Dermis blood vessel endothelial cell (primary cell): ENCODE data around the gene GLDC. TPM values are rescaled to one million over a fixed set of nuclear protein-coding genes. Genes with fewer than 3 reads are reported as not detected.

Experiments
- DNase-seq: peaks from one replicate; pipeline ENCODE4 v3.0.0; 2010
- total RNA-seq: library from RNA; depleted of rRNA; stranded (reverse); fragments of >200 nt; gene quantifications from 2 replicates; pipeline ENCODE4 v1.2.3, GENCODE V29; 2014

The GLDC gene
- total RNA-seq, 1 donor from 2014 or later, result 3.2 TPM

DNA sequence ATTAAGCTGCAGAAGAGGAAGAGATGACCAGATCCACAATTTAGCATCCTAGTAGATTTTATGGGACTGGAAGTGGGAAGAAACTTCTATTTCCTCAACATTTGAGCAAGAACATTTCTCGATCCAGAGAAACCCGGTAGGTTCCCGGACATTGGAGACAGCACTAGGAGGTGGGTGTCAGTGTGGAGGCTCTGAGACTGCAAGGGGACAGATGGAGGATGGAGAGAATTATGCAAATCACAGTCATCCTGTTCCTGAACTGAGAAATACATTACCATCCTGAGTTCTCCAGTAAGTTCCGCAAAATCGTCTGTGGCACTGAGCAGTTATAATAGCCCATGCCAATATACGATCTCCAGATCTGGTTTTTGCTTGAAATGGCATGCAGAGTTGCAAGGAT, 25.6 kb downstream of the GLDC start:
- DNase-seq, result no peak

DNA sequence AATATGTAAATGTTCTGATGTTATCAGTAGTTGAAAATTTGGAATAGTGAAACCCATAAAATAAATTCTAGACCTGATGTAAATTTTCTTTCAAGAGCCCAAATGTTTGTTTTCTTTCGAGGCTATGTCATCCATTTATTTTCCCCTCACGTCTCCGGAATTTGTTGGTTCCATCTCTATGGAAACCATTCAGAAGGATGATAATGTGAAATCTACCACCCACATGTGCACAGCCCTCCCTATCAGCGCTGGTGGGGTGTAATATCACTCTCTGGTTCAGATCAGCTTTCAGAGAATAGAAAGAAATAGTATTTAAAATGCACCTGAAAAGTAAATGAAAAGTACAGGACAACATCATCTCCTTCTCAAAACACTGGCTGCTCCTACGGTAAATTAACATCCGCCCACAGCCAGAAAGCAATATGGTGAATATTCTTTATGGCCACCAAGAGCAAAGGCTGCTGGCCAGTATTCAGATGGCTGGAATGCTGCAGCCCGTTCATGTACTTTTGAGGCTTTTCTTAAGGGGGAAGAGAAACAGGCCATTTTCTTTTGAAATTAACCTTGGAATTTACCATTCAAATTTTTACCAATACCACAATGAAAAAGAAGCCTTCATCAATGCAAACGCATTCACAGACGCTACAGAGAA, 28.5 kb downstream of the GLDC start:
- no peak for DNase-seq

DNA sequence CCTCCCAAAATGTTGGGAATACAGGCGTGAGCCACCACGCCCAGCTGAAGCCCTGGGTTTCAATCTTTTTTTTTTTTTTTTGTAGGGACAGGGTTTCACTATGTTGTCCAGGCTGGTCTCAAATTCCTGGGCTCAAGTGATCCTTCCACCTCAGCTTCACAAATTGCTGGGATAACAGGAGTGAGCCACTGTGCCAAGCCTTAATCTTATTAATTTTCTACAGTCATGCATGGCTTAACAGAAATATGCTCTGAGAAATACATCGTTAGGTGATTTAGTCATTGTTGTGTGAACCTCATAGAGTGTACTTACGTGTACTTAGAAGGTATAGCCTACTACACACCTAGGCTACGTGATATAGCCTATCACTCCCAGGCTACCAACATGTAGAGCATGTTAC, 31.0 kb downstream of the GLDC start:
- DNase-seq, result no peak

DNA sequence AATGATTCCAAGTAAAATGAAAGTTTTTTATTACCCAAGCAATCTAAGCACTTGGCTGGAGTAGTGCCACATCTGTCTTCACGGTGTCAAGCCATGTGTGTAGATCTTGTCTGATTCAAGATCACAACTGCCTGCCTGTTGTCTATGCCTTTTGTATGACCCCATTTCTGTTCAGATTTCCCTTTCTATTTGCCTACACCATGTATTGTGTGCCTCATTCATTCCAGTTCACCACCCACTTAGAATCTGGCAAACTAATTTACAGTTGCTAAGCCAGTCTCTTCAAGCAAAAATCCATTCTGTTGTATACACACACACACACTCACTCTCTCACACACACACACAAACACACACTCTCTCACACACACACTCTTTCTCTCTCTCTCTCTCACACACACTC, 33.7 kb downstream of the GLDC start:
- DNase-seq, result no peak

DNA sequence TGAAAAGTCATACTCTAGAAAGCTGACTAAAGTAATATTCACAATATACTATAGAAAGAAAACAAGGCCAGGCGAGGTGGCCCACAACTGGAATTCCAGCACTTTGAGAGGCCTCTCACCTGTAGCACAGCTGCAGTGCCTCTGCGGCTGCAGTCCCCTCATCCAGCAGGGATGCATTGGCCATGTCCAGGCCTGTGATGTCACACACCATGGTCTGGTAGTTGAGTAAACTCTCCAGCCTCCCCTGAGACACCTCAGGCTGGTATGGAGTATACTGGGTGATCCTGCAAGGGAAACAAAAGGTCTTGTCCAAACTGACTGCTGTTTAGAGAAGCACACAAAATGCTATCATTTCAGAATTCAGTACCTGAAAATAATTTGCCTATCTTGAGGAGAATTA, 35.5 kb downstream of the GLDC start:
- no peak for DNase-seq

DNA sequence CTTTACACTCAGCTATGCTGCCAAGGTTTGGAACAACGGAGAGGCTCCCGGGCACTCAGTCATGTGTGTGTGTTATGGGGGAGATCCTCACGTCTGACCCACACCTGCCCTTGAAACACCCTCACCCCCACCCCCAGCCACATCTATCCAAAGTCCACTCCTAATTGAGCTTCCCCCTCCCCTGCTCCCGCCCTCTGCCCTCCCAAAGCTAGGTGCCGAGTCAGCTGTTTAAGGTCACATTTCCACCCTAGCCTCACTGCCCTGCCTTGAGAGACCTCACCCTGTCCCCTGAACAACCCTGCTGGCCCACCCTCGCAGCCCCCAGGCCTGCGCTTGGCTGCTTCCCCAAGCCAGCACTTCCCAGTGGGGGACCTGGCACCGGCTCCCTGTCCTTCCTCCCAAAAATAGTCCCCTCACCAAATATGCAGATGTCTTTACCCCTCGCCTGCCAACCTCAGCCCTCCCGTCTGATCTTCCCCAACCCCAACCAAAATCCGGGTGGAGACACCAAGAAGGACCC, 36.0 kb downstream of the GLDC start:
- no peak for DNase-seq

DNA sequence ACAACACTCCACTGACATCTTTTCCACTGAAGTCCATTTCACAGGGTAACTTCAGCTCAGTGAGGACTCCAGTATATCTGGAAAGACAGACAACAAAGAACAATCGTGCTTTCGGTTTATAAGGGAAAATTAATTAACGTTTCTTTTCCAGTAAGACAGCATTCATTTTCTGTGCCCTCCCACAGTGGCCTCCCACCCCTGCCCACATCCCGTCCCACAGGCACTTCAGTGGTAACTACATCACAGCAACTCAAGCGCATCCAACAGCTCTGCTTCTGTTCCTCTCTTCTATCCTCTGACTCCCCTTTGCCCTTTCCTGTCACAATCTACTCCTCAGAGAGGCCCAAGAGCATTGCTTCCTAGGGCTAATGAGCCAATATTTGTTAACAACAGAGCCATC, 40.3 kb downstream of the GLDC start:
- no peak for DNase-seq

DNA sequence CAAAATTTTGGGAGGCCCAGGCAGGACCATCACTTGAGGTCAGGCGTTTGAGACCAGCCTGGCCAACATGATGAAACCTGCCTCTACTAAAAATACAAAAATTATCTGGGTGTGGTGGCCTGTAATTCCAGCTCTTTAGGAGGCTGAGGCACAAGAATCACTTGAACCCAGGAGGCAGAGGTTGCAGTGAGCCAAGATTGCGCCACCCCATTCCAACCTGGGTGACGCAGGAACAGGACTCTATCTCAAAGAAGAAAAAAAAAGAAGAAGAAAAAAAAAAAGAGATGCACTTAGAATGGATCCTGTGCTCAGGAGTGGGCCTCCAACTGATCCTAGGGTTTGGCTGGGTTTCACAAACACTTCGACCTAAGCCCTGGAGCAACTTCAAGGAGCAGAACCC, 45.1 kb downstream of the GLDC start:
- no peak for DNase-seq

DNA sequence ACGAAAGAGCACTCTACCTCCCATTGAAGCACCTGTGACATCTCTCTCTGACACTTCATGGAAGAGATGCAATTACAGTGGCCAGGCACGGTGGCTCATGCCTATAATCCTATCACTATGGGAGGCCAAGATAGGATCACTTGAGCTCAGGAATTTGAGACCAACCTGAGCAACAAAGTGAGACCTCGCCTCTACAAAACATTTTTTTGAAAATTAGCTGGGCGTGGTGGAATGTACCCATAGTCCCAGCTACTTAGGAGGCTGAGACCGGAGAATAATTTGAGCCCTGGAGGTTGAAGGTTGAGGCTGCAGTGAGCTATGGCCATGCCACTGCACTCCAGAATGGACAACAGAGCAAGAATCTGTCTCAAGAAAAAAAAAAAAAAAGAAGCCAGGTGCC, 45.5 kb downstream of the GLDC start:
- no peak for DNase-seq

DNA sequence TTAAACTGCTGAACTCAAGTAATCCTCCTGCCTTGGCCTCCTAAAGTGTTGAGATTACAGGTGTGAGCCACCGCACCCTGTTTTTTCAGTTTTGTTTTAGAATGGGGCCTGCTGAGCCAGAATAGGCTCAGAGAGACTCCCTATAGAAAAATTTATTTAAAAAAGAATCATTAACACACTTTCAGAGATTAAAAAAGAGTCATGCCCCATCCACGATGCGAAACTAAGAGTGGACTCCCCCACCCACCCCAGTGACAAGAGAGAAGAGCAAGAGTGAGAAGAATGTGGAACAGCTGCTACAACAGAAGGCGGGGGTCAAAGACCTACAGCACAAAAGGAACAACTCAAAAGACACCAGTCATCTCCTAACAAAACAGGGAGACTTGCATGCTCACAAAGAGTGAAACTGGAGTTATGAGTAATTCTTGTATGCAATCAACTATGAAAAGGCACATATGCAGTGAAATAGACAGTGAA, 47.2 kb downstream of the GLDC start:
- no peak for DNase-seq

DNA sequence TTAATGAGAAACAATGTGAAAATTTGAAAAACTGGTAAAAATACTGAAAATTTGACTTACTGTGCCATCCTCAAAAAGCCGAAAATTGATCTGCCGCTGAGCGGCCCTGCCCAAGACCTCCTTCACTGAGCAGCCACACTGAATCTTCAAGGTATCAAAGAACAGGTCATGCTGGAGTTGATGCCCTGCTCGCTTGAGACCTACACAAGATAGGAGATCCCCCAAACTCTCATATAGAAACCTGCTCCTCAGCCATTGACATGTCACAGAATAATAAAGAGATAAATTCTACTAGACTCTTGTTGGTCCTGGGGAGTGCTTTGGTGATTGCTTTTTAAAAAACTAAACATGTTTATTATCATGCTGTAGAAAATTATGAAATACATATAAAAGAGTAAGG, 52.7 kb downstream of the GLDC start:
- DNase-seq, result no peak

DNA sequence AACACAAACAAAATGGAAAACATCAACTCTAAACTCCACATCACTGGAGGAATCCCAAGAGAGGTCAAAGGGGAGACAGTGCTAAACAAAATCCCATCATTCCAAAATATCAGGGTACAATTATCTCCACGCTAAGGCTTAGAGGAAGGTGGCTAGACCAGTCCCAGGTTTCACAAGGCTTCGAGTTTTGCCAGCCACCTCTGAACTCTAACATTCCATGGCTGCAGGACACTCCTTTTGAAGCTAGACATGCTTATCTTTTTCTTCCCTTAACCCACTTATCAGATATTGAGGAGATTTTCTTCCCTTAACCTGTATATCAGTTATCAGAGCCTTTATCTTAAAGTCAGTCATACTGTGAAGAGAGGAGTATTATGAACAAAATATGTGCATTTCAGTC, 53.3 kb downstream of the GLDC start:
- DNase-seq, result no peak

DNA sequence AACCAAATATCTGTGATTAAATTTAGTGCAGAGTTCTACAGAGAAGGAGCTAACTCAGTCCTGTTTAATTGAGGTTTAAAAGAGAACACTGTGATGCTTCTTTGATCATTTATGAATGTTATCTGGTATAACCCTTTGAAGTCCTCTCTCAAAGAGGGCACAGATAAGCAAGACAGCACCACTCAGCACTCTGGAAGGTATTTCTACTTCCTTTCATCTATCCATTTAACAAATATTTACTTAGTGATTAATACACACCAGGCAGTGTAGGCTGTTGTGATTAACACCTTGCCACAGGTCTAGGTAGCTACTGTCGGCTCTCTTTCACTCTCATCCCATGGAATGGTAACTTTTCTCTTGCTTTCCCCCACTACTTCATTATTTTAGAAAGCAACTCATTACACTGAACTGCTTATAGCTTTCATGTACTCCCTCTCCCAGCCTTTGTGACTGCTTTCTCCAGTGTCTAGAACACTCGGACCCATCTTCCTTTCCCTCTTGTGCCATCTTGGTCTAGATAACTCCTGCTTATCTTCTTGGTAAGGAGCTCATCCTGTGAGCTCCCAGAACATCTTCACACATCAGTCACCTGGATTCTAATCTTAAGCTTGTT, 54.7 kb downstream of the GLDC start:
- no peak for DNase-seq

DNA sequence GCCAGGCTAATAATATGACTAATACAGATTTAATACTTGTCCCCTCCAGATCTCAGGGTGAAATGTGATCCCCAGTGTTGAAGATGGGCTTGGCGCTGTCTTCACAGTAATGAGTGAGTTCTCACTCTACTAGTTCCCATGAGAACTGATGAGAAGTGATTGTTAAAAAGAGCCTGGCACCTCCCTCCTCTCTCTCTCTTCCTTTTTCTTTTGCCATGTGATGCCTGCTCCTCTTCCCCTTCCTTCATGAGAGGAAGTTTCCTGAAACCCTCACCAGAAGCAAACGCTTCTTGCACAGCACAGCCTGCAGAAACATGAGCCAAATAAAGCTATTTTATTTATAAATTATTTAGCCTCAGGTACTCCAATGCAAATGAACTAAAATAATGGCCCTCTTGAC, 55.2 kb downstream of the GLDC start:
- no peak for DNase-seq

DNA sequence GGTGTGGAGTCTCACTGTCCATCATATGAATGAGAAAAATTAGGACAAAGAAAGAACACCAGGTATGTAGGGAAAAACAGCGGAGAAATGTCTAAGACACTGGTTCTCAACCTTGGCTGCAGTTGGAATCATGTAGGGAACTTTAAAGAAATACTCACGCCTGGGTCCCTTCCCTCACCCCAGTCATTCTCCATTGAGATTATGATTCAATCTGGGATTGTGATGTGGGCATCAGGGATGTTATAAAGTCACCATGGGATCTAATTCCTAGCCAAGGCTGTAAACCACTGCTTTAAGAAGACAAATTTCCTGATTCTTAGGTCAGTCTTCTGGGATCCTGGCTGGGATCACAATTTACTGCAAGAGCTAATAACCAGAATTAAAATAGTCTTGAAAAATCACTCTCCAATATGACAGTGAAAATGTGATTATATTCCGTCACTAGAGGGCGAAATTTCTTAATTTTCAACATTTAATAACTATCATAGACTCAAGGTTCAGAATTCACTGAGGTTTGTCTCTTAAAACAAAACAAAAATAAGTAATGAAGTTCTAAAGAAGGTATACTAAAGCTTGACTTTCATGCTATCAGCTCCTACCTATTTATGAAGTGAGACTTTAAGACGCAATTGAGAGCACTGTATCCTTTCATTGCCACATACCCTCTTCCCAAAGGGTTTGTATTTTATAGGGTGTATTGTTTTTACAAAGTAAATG, 60.5 kb downstream of the GLDC start:
- DNase-seq, result peak; percentile 67

DNA sequence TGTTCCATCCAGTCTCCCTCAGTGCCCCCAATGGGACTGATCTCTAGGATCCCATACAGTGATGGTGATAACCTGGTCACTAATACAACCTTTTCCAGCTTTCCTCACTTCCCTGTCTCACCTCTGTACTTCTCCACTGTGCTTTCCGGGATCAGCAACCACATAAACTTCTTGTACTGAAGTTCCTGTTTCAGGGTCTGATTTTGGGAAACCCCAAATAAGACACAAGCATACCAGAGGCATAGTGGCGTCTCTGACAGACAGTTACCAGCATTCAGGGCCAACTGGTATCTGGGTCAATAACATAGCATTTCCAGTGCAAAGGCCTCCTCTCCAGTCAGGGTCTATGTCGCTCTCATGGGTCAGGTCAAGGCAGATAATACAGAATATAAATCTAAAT, 64.3 kb downstream of the GLDC start:
- DNase-seq, result no peak

DNA sequence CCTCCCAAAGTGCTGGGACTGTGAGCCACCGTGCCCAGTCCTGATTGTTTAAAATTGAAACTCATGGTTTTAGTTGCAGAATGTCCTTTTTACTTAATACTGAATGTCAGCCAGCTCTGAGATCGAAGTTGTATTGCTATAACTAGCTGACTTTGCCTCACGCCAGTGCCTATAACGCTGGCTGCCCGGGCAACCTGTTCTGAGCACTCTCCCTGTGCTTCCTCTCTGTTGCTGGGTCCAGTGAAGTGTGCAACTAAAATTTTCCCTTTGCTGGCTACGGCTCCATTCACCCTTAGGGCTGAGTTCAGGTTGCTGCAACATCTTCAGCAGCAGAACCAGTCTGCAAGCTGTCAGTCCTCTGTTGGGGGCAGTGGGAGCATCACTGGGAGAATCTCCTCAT, 65.9 kb downstream of the GLDC start:
- DNase-seq, result no peak

DNA sequence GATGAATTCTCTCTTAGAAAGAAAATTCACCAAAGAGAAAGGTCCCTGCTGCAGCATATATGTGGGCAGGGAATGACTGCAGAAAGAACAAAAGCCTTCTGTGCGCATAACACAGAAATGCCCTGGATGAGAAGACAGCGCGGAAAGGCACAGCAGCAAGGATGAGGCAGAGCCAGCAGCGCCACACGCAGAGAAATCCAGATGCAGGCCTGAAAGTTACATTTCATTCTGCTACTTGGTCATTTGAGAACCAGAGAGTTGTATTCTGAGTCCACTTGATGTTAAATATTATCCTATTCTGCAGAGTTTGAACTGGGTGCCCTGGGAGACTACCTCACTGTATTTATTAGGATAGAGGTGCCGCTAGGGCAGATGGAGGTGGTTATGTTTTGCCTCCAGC, 68.5 kb downstream of the GLDC start:
- no peak for DNase-seq

DNA sequence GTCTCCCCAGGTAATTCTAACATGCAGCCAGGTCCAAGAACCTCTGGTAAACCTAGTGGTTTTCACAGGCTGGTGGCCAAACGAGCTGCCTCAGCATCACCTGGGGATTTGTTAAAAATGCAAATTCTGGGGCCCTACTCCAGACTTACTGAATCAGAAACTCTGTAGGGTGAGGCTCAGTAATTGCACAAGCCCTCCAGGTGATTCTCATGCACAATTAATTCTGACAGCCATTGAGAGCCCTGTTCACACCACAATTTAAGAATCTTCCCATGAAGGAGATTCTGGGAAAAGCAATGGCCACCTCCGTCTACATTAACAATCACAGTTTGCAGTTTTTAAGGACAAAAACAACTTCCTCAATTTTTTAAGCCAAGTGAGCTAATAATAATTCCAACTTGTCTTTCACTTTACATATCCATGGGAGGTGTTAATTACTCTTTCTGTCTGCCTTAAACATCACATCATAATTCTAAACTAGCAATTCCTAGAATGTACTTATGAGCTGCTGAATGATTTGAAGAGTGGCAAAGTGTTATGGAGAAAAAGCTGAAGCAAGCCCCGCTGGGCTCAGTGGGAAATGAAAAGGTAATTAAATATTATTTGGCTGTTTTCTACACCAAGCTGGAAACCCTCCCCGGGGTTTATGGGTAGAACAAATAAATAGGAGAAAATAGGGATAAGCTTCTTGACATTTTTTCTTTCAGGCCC, 70.0 kb downstream of the GLDC start:
- no peak for DNase-seq

DNA sequence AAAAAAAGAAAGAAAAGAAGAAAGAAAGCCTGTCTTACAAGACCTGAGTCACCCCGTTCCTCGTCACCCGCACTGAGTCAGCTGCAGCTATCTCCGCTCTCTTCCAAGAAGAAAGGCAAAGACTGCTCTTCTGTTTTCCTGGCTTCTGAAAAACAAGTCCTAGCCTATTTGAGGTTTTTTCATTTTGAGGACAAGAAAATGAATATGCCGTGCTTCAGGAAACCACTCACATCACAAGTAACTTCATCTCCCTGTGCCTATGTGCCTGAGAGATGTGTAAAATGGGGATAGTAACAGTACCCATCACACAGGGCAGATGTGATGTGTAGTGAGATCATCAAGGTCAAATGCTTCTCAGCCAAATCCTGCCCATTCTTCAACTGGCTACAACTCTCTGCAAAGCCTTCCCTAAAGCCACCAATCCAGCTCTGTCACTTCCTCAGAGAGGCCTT, 78.4 kb downstream of the GLDC start:
- peak; percentile 93 for DNase-seq

DNA sequence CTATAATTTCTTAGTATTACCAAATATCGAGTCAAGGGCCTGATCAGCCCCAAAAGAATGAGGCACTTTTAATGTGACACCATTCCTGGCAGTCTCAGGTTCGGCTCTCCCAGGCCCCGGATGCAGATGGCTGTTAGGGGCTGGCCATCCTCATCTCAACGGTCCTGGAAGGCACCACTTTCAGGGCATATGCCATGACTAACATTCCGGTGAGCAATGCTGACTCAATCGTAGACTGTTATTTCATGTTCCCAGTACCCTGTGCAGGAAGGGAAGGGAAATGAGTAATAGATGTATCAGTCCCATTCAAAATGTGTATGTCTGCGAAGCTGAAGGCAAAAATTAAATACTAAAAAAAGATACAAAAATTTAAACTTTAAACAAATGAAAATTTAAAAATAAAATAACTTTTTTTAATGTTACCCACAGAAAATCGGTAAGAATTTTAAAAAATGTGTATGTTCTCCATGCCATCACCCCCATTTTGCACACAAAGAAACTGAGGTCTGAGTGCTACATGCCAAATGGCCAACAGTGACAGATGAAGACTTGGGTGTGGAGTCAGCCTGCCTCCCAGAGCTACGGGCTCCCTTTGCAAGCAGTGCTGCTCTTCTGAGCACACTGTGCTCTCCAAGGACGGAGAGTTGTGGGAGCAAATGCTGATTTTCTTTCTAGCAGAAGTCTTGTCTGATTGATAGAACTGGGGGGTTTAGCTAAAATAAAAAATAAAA, 79.0 kb downstream of the GLDC start:
- DNase-seq, result peak; percentile 99

DNA sequence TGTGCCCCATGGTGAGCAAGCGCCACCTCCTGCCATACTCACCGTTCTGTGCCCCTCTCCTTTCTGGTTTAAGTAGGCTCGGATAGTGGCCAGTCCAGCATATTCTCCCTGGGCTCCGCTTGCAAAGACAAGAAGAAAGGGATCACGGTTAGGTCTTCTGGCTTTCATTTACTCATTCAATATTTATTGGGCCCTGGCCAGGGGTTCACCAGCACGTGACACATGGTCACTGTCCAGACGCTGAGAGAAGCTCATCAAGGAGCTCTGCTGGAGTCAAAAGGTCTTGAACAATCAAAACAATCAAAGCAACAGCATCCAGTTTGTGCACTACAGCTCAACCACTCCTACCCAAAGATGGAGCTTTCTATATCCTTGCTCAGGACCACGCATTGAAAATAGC, 80.2 kb downstream of the GLDC start:
- DNase-seq, result peak; percentile 59

DNA sequence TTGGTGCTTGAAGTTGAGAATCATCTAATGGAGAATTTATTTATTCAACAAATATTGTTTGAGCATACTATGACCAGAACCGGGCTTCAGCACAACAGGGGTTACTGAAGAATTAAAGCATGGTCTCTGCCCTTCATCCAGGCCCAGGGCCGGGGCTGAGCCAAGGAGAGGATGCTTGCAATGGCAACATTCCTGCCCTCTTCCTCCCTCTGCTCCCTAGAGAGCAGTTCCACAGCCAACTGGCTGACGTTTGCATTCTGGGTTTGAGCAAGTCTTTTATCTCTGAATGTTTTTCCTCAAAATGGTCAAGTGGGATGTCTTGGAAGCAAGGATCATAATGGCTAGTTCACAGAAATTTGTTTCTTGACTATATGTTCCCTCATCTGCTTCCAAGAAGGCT, 80.7 kb downstream of the GLDC start:
- DNase-seq, result peak; percentile 56
